ENCODE measurements around the gene SLC1A7. TPM values are rescaled to one million over a fixed set of nuclear protein-coding genes. Genes with fewer than 3 reads are reported as not detected.

The SLC1A7 gene
- total RNA-seq, 1 donor from 2014 or later: not detected

GRCh38 chr1:53135735-53136114 is 6.7 kb downstream of the SLC1A7 start:
- H3K27me3 Mint-ChIP-seq (ENCODE audit: unreplicated experiment): no peaks in the 10 kb centered on the region
- no peak overlapping the region for H3K4me3 Mint-ChIP-seq (ENCODE audit: unreplicated experiment)
- H3K9me3 Mint-ChIP-seq (ENCODE audit: unreplicated experiment): peaks cover 8% of the 10 kb centered on the region
- peaks cover 27% of the 10 kb centered on the region for H3K4me1 Mint-ChIP-seq (ENCODE audit: unreplicated experiment)
- H3K36me3 Mint-ChIP-seq (ENCODE audit: unreplicated experiment): no peaks in the 10 kb centered on the region
- peak overlapping the region; percentile 74 for H3K27ac Mint-ChIP-seq (ENCODE audit: unreplicated experiment)
- DNase-seq (ENCODE audit: extremely low spot score, unreplicated experiment): no peak
- TF ChIP-seq CTCF (IDR thresholded peaks at IDR 0.05): no peak

GRCh38 chr1:53134961-53135734 is 7.3 kb downstream of the SLC1A7 start:
- no peaks in the 10 kb centered on the region for H3K27me3 Mint-ChIP-seq (ENCODE audit: unreplicated experiment)
- H3K9me3 Mint-ChIP-seq (ENCODE audit: unreplicated experiment): peaks cover 8% of the 10 kb centered on the region
- peaks cover 23% of the 10 kb centered on the region for H3K4me1 Mint-ChIP-seq (ENCODE audit: unreplicated experiment)
- no peak for DNase-seq (ENCODE audit: extremely low spot score, unreplicated experiment)
- peak overlapping the region; percentile 74 for H3K27ac Mint-ChIP-seq (ENCODE audit: unreplicated experiment)
- no peak overlapping the region for H3K4me3 Mint-ChIP-seq (ENCODE audit: unreplicated experiment)
- TF ChIP-seq CTCF (IDR thresholded peaks at IDR 0.05): no peak
- H3K36me3 Mint-ChIP-seq (ENCODE audit: unreplicated experiment): no peaks in the 10 kb centered on the region

DNA sequence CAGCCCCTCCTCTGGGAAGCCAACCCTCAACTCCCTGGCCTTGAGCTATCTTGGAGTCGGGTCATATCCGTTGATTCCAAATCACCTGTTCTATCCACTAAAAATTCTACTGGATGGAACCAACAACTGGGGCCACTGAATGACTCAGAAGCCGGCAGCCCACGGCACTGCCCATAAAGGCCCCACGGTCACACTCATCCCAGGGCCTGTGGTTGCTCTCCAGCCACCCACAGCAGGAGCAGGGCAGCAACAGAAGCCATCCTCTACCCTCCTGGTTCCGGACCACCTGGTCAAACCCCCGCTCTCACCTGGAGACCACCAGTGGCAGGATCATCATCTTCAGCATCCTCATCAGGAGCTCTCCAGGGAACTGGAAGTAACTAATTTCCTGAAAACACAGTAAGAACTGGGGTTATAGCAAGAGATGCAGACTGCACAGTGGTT is 8.4 kb downstream of the SLC1A7 start:
- no peaks in the 10 kb centered on the region for H3K36me3 Mint-ChIP-seq (ENCODE audit: unreplicated experiment)
- H3K27ac Mint-ChIP-seq (ENCODE audit: unreplicated experiment): no peak overlapping the region
- no peak for DNase-seq (ENCODE audit: extremely low spot score, unreplicated experiment)
- TF ChIP-seq CTCF (IDR thresholded peaks at IDR 0.05): no peak
- H3K9me3 Mint-ChIP-seq (ENCODE audit: unreplicated experiment): peaks cover 8% of the 10 kb centered on the region
- H3K27me3 Mint-ChIP-seq (ENCODE audit: unreplicated experiment): no peaks in the 10 kb centered on the region
- no peak overlapping the region for H3K4me3 Mint-ChIP-seq (ENCODE audit: unreplicated experiment)
- peaks cover 21% of the 10 kb centered on the region for H3K4me1 Mint-ChIP-seq (ENCODE audit: unreplicated experiment)

GRCh38 chr1:53133261-53134041 is 9.0 kb downstream of the SLC1A7 start:
- Mint-ChIP-seq H3K36me3 (ENCODE audit: unreplicated experiment) (no peaks in the 10 kb centered on the region), H3K27ac (ENCODE audit: unreplicated experiment) (no peak overlapping the region), H3K4me3 (ENCODE audit: unreplicated experiment) (no peak overlapping the region), H3K9me3 (ENCODE audit: unreplicated experiment) (peaks cover 8% of the 10 kb centered on the region), H3K4me1 (ENCODE audit: unreplicated experiment) (peaks cover 21% of the 10 kb centered on the region), H3K27me3 (ENCODE audit: unreplicated experiment) (no peaks in the 10 kb centered on the region)
- no peak for TF ChIP-seq CTCF (IDR thresholded peaks at IDR 0.05)
- no peak for DNase-seq (ENCODE audit: extremely low spot score, unreplicated experiment)

DNA sequence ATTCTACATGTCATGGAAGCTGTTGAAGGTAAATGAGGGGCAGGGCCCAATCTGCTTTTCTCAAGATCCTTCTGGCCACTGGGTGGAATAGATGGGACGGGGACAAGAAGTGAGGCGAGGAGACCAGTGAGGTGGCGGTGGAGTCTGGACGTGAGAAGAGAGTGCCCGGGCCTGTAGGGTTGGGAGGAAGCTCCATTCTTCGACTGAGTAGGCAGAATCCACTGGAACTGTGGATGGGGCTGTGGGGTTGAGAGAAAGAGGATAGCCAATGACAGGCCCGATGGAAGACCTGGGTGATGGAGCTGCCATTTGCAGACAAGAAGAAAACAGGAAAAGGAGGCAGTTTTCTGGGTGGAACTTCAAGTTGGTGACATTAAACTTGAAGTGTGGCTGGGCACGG is 10.3 kb downstream of the SLC1A7 start:
- no peak overlapping the region for H3K4me3 Mint-ChIP-seq (ENCODE audit: unreplicated experiment)
- H3K27me3 Mint-ChIP-seq (ENCODE audit: unreplicated experiment): no peaks in the 10 kb centered on the region
- no peaks in the 10 kb centered on the region for H3K9me3 Mint-ChIP-seq (ENCODE audit: unreplicated experiment)
- H3K27ac Mint-ChIP-seq (ENCODE audit: unreplicated experiment): no peak overlapping the region
- no peaks in the 10 kb centered on the region for H3K36me3 Mint-ChIP-seq (ENCODE audit: unreplicated experiment)
- TF ChIP-seq CTCF (IDR thresholded peaks at IDR 0.05): no peak
- H3K4me1 Mint-ChIP-seq (ENCODE audit: unreplicated experiment): peaks cover 21% of the 10 kb centered on the region
- no peak for DNase-seq (ENCODE audit: extremely low spot score, unreplicated experiment)

Measured in osteocyte (in vitro differentiated cells).